HepG2 (cell line): ENCODE measurements around the gene PAFAH1B2. TPM values are rescaled to one million over a fixed set of nuclear protein-coding genes. Genes with fewer than 3 reads are reported as not detected.
A peak's percentile ranks its signal among the peaks of the same experiment; 100 is the strongest.

Source experiments
- AKAP8 ChIP-seq: sonication (generic); formaldehyde crosslinking; IDR thresholded peaks from 2 replicates; pipeline ENCODE4 v1.5.1; 2020; ENCODE audit warnings: mild to moderate bottlenecking, missing genetic modification reagents
- DNMT1 ChIP-seq: sonication (generic); formaldehyde crosslinking; IDR thresholded peaks from 2 replicates; pipeline ENCODE4 v1.5.1; 2020; ENCODE audit warnings: mild to moderate bottlenecking, missing genetic modification reagents
- E2F2 ChIP-seq: sonication (generic); formaldehyde crosslinking; IDR thresholded peaks from 2 replicates; pipeline ENCODE4 v1.4.0; 2020; ENCODE audit warnings: missing genetic modification reagents, borderline replicate concordance
- HMG20B ChIP-seq: conservative IDR thresholded peaks from 2 replicates; pipeline ENCODE4 v1.6.1; 2016; ENCODE audit warnings: missing genetic modification reagents, missing compliant biosample characterization
- IKZF1 ChIP-seq: fragments of 450-650 bp; IDR thresholded peaks from 2 replicates; pipeline ENCODE4 v1.7.1; 2016
- MYPOP ChIP-seq: sonication (generic); formaldehyde crosslinking; IDR thresholded peaks from 2 replicates; pipeline ENCODE4 v1.8.1; 2023; ENCODE audit warnings: mild to moderate bottlenecking, moderate library complexity, missing genetic modification reagents
- NCOA5 ChIP-seq: sonication (generic); formaldehyde crosslinking; IDR thresholded peaks from 2 replicates; pipeline ENCODE4 v1.4.0; 2020; ENCODE audit warnings: missing genetic modification reagents
- RBM39 ChIP-seq: fragments of 200-400 bp; formaldehyde crosslinking; IDR thresholded peaks from one replicate; pipeline ENCODE4 v1.6.1; 2018; ENCODE audit warnings: antibody characterized with exemption, mild to moderate bottlenecking, low read depth, low read length; ENCODE audit not compliant: poor library complexity, severe bottlenecking
- YEATS2 ChIP-seq: sonication (generic); formaldehyde crosslinking; IDR thresholded peaks from 2 replicates; pipeline ENCODE4 v1.4.0; 2020; ENCODE audit warnings: missing genetic modification reagents, borderline replicate concordance
- ZNF124 ChIP-seq: sonication (generic); formaldehyde crosslinking; IDR thresholded peaks from 2 replicates; pipeline ENCODE4 v1.4.0; 2020; ENCODE audit warnings: missing genetic modification reagents
- ZNF20 ChIP-seq: sonication (generic); formaldehyde crosslinking; IDR thresholded peaks from 2 replicates; pipeline ENCODE4 v1.4.0; 2020; ENCODE audit warnings: mild to moderate bottlenecking, moderate library complexity, missing genetic modification reagents
- ZNF274 ChIP-seq: sonication (generic); formaldehyde crosslinking; IDR thresholded peaks from 2 replicates; pipeline ENCODE4 v1.5.1; 2020; ENCODE audit warnings: mild to moderate bottlenecking, missing genetic modification reagents
- ZNF512 ChIP-seq: sonication (generic); formaldehyde crosslinking; IDR thresholded peaks from 2 replicates; pipeline ENCODE4 v1.4.0; 2020; ENCODE audit warnings: mild to moderate bottlenecking, missing genetic modification reagents
- ZNF609 ChIP-seq: sonication (generic); formaldehyde crosslinking; IDR thresholded peaks from 2 replicates; pipeline ENCODE4 v1.4.0; 2020; ENCODE audit warnings: mild to moderate bottlenecking, missing genetic modification reagents, borderline replicate concordance
- ZSCAN5A ChIP-seq: sonication (generic); formaldehyde crosslinking; IDR thresholded peaks from 2 replicates; pipeline ENCODE4 v1.8.0; 2022; ENCODE audit warnings: mild to moderate bottlenecking, missing genetic modification reagents, borderline replicate concordance
- ZUFSP ChIP-seq: sonication (generic); formaldehyde crosslinking; IDR thresholded peaks from 2 replicates; pipeline ENCODE4 v1.9.0; 2021; ENCODE audit warnings: missing genetic modification reagents, mild to moderate bottlenecking, borderline replicate concordance
- polyA plus RNA-seq, 8 experiments: library from polyadenylated mRNA; depleted of rRNA in 3 of 8; stranded (reverse) in 7 of 8; unstranded in 1 of 8; fragments of >200 nt; fragmentation: Illumina TruSeq in 4 of 8; extraction: Trizol in 4 of 8; gene quantifications; 2 replicates each; pipeline versions ENCODE4 v1.2.1 to v1.2.3, GENCODE V29; 2011 to 2016; ENCODE audit warnings: low read depth in 4 of 8, missing spikeins in 1 of 8, mixed read lengths in 1 of 8; ENCODE audit not compliant: insufficient read depth in 1 of 8
- total RNA-seq, 5 experiments: library from RNA; depleted of rRNA; stranded (reverse); fragments of >200 nt; fragmentation: Illumina TruSeq; extraction: Trizol; gene quantifications; 2 replicates each; pipeline ENCODE4 v1.2.3, GENCODE V29; 2016; ENCODE audit warnings: low read depth in 1 of 5

Gene PAFAH1B2
- total and polyA plus RNA-seq, 2 of the 13 experiments (the other 11 are each of a cell fraction or from before 2014, with no cell fraction given): 28.8 to 104 TPM

- TF ChIP-seq AKAP8 (CRISPR knock-in tag) (no peak), ZNF609 (no peak), HMG20B (CRISPR knock-in tag) (no peak), ZNF274 (CRISPR knock-in tag) (0 out of 2 replicates have a peak, but pooled peaks have one; percentile 25), ZUFSP (CRISPR knock-in tag) (no peak), YEATS2 (0 out of 2 replicates have a peak, but pooled peaks have one; percentile 12), IKZF1 (no peak), ZNF124 (CRISPR knock-in tag) (0 out of 2 replicates have a peak, but pooled peaks have one; percentile 79), ZSCAN5A (0 out of 2 replicates have a peak, but pooled peaks have one; percentile 60), E2F2 (no peak), MYPOP (CRISPR knock-in tag) (no peak), DNMT1 (no peak), RBM39 (no peak), NCOA5 (no peak), ZNF20 (CRISPR knock-in tag) (no peak), ZNF512 (CRISPR knock-in tag) (no peak)
Measured at GRCh38 chr11:117096201-117096991, 47.7 kb upstream of the PAFAH1B2 start (continued).
